ENCODE results near the gene CTNNBL1. TPM values are rescaled to one million over a fixed set of nuclear protein-coding genes. Genes with fewer than 3 reads are reported as not detected.

CTNNBL1 gene
- polyA plus RNA-seq, 1 of the 3 experiments (the other 2 are of a cell fraction): 29.5 TPM

DNA sequence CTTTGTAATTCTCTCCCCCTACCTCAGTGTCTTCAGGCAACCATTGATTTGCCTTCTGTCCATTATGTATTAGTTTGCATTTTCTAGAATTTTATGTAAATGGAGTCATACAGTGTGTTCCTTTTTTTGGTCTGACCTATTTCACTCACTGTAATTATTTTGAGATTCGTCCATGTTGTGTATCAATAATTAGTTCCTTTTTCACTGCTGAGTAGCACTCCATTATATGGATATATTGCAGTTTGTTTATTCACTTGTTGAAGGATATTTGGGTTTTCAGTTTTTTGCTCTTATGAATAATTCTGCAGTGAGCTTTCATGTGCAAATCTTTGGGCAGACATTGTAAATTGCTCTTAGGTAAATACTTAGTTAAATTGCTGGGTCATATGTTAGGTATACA, 97.1 kb downstream of the CTNNBL1 start:
- no peaks in the 10 kb centered on the region for H3K27me3 ChIP-seq (ENCODE audit: insufficient read depth)
- 90% methylated on average over 1 of the region's 1 CpG for WGBS (ENCODE audit: low lambda C conversion rate)
- H3K79me2 ChIP-seq (ENCODE audit: insufficient read depth): no peaks in the 10 kb centered on the region
- TF ChIP-seq RXRA (IDR thresholded peaks at IDR 0.05; ENCODE audit: borderline replicate concordance, low read depth): no peak
- no peak for TF ChIP-seq SMC3 (IDR thresholded peaks at IDR 0.05; ENCODE audit: low read depth, low read length)
- TF ChIP-seq EP300 (IDR thresholded peaks at IDR 0.05; ENCODE audit: borderline replicate concordance in 1 of 2, low read depth in 1 of 2, low read length in 1 of 2): no peak
- TF ChIP-seq NRF1 (IDR thresholded peaks at IDR 0.05; ENCODE audit: low read depth, low read length): no peak
- TF ChIP-seq, protein P1, sequence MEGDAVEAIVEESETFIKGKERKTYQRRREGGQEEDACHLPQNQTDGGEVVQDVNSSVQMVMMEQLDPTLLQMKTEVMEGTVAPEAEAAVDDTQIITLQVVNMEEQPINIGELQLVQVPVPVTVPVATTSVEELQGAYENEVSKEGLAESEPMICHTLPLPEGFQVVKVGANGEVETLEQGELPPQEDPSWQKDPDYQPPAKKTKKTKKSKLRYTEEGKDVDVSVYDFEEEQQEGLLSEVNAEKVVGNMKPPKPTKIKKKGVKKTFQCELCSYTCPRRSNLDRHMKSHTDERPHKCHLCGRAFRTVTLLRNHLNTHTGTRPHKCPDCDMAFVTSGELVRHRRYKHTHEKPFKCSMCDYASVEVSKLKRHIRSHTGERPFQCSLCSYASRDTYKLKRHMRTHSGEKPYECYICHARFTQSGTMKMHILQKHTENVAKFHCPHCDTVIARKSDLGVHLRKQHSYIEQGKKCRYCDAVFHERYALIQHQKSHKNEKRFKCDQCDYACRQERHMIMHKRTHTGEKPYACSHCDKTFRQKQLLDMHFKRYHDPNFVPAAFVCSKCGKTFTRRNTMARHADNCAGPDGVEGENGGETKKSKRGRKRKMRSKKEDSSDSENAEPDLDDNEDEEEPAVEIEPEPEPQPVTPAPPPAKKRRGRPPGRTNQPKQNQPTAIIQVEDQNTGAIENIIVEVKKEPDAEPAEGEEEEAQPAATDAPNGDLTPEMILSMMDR (IDR thresholded peaks at IDR 0.05): no peak
- TF ChIP-seq POLR2AphosphoS5 (IDR thresholded peaks at IDR 0.05; ENCODE audit: low read depth, low read length): no peak
- TF ChIP-seq, protein P2, sequence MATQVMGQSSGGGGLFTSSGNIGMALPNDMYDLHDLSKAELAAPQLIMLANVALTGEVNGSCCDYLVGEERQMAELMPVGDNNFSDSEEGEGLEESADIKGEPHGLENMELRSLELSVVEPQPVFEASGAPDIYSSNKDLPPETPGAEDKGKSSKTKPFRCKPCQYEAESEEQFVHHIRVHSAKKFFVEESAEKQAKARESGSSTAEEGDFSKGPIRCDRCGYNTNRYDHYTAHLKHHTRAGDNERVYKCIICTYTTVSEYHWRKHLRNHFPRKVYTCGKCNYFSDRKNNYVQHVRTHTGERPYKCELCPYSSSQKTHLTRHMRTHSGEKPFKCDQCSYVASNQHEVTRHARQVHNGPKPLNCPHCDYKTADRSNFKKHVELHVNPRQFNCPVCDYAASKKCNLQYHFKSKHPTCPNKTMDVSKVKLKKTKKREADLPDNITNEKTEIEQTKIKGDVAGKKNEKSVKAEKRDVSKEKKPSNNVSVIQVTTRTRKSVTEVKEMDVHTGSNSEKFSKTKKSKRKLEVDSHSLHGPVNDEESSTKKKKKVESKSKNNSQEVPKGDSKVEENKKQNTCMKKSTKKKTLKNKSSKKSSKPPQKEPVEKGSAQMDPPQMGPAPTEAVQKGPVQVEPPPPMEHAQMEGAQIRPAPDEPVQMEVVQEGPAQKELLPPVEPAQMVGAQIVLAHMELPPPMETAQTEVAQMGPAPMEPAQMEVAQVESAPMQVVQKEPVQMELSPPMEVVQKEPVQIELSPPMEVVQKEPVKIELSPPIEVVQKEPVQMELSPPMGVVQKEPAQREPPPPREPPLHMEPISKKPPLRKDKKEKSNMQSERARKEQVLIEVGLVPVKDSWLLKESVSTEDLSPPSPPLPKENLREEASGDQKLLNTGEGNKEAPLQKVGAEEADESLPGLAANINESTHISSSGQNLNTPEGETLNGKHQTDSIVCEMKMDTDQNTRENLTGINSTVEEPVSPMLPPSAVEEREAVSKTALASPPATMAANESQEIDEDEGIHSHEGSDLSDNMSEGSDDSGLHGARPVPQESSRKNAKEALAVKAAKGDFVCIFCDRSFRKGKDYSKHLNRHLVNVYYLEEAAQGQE (IDR thresholded peaks at IDR 0.05; ENCODE audit: low read depth, low read length): no peak
- TF ChIP-seq FOXJ3 (CRISPR knock-in tag; IDR thresholded peaks at IDR 0.05): no peak
- TF ChIP-seq, protein P3, sequence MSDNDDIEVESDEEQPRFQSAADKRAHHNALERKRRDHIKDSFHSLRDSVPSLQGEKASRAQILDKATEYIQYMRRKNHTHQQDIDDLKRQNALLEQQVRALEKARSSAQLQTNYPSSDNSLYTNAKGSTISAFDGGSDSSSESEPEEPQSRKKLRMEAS (IDR thresholded peaks at IDR 0.05; ENCODE audit: low read depth): no peak
- no peak for TF ChIP-seq JUND (IDR thresholded peaks at IDR 0.05)
- TF ChIP-seq, protein P4, sequence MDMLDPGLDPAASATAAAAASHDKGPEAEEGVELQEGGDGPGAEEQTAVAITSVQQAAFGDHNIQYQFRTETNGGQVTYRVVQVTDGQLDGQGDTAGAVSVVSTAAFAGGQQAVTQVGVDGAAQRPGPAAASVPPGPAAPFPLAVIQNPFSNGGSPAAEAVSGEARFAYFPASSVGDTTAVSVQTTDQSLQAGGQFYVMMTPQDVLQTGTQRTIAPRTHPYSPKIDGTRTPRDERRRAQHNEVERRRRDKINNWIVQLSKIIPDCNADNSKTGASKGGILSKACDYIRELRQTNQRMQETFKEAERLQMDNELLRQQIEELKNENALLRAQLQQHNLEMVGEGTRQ (IDR thresholded peaks at IDR 0.05; ENCODE audit: borderline replicate concordance, low read depth, low read length): no peak
- TF ChIP-seq TCF12 (IDR thresholded peaks at IDR 0.05): no peak
- no peak for TF ChIP-seq ELF1 (IDR thresholded peaks at IDR 0.05)
- TF ChIP-seq, protein P5, sequence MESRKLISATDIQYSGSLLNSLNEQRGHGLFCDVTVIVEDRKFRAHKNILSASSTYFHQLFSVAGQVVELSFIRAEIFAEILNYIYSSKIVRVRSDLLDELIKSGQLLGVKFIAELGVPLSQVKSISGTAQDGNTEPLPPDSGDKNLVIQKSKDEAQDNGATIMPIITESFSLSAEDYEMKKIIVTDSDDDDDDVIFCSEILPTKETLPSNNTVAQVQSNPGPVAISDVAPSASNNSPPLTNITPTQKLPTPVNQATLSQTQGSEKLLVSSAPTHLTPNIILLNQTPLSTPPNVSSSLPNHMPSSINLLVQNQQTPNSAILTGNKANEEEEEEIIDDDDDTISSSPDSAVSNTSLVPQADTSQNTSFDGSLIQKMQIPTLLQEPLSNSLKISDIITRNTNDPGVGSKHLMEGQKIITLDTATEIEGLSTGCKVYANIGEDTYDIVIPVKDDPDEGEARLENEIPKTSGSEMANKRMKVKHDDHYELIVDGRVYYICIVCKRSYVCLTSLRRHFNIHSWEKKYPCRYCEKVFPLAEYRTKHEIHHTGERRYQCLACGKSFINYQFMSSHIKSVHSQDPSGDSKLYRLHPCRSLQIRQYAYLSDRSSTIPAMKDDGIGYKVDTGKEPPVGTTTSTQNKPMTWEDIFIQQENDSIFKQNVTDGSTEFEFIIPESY (IDR thresholded peaks at IDR 0.05; ENCODE audit: borderline replicate concordance, low read depth): no peak
- no peak for TF ChIP-seq TEAD4 (IDR thresholded peaks at IDR 0.05; ENCODE audit: borderline replicate concordance, insufficient read depth)
- TF ChIP-seq NFIC (IDR thresholded peaks at IDR 0.05; ENCODE audit: borderline replicate concordance): no peak
- TF ChIP-seq, protein P6, sequence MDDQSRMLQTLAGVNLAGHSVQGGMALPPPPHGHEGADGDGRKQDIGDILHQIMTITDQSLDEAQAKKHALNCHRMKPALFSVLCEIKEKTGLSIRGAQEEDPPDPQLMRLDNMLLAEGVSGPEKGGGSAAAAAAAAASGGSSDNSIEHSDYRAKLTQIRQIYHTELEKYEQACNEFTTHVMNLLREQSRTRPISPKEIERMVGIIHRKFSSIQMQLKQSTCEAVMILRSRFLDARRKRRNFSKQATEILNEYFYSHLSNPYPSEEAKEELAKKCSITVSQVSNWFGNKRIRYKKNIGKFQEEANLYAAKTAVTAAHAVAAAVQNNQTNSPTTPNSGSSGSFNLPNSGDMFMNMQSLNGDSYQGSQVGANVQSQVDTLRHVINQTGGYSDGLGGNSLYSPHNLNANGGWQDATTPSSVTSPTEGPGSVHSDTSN (IDR thresholded peaks at IDR 0.05): no peak
- no peak for TF ChIP-seq YY1 (IDR thresholded peaks at IDR 0.05; ENCODE audit: low read depth)
- TF ChIP-seq, protein P7, sequence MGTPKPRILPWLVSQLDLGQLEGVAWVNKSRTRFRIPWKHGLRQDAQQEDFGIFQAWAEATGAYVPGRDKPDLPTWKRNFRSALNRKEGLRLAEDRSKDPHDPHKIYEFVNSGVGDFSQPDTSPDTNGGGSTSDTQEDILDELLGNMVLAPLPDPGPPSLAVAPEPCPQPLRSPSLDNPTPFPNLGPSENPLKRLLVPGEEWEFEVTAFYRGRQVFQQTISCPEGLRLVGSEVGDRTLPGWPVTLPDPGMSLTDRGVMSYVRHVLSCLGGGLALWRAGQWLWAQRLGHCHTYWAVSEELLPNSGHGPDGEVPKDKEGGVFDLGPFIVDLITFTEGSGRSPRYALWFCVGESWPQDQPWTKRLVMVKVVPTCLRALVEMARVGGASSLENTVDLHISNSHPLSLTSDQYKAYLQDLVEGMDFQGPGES (IDR thresholded peaks at IDR 0.05; ENCODE audit: low read depth, low read length): no peak
- no peak for TF ChIP-seq RFX5 (IDR thresholded peaks at IDR 0.05; ENCODE audit: low read length)
- POLR2A ChIA-PET: no interaction called here
- no peaks in the 10 kb centered on the region for H3K4me1 ChIP-seq (ENCODE audit: control insufficient read depth in 1 of 2, insufficient read depth in 2 of 2, low read depth in 1 of 2, low read length in 1 of 2)
- no peaks in the 10 kb centered on the region for H3F3A ChIP-seq (replicated peaks; ENCODE audit: insufficient read depth)
- no peak overlapping the region for H3K9ac ChIP-seq
- no peaks in the 10 kb centered on the region for H3K9me2 ChIP-seq
- no peak for DNase-seq
- H3K4me3 ChIP-seq (ENCODE audit: low read depth in 2 of 2, low read length in 1 of 2): no peak overlapping the region
- no peaks in the 10 kb centered on the region for H4K20me1 ChIP-seq (ENCODE audit: insufficient read depth)
- no peak overlapping the region for H2AFZ ChIP-seq (ENCODE audit: low read depth)
- H3K9me3 ChIP-seq: no peaks in the 10 kb centered on the region
- no peak overlapping the region for H3K4me2 ChIP-seq
- peaks cover 21 to 31% of the 10 kb centered on the region in 2 experiments for H3K36me3 ChIP-seq (replicated peaks in 1 of 2; ENCODE audit: control insufficient read depth in 1 of 2, insufficient read depth in 2 of 2, low read length in 1 of 2)
- CTCF ChIA-PET: no interaction called here
- H3K27ac ChIP-seq (ENCODE audit: low read depth in 2 of 2, low read length in 1 of 2): no peak overlapping the region

Measured in SK-N-SH (cell line).